Keratinocyte (primary cell): ENCODE results near the gene ZNF275. TPM values are rescaled to one million over a fixed set of nuclear protein-coding genes. Genes with fewer than 3 reads are reported as not detected.
"Not testable (repeated sequence)": the region's sequence is repeated elsewhere in the genome, so short reads cannot be mapped to it uniquely, and the experiment has no call there.

Experiments used
- DNase-seq: peaks from one replicate; pipeline ENCODE4 v3.0.0-alpha.2; 2011; ENCODE audit warnings: low read depth, missing footprints, low spot score
- FAIRE-seq: peaks from 2 replicates; lab custom pipeline; 2011; peaks lifted over from hg19 to GRCh38; lab: Jason Lieb, UNC
- H2AFZ ChIP-seq: 2 replicates; pipeline ENCODE4 v1.6.0; 2012; ENCODE audit warnings: low read length, control low read depth, inconsistent platforms; ENCODE audit not compliant: control insufficient read depth
- H3K27ac ChIP-seq: 2 replicates; pipeline ENCODE4 v1.5.1; 2011; ENCODE audit warnings: low read length; ENCODE audit not compliant: control insufficient read depth, insufficient read depth
- H3K27me3 ChIP-seq: 3 replicates; pipeline ENCODE4 v1.6.0; 2011; ENCODE audit warnings: low read length; ENCODE audit not compliant: control insufficient read depth, insufficient read depth; ENCODE audit errors: extremely low read depth
- H3K36me3 ChIP-seq, 2 experiments: 2 replicates in 1 of 2; 3 replicates in 1 of 2; pipeline ENCODE4 v1.5.1; 2011; ENCODE audit warnings: low read length in 2 of 2, mild to moderate bottlenecking in 1 of 2; ENCODE audit not compliant: control insufficient read depth in 2 of 2, insufficient read depth in 2 of 2; ENCODE audit errors: extremely low read depth in 1 of 2
- H3K4me1 ChIP-seq: 3 replicates; pipeline ENCODE4 v1.5.1; 2011; ENCODE audit warnings: low read length; ENCODE audit not compliant: control insufficient read depth, insufficient read depth; ENCODE audit errors: extremely low read depth
- H3K4me2 ChIP-seq: 3 replicates; pipeline ENCODE4 v1.6.0; 2011; ENCODE audit warnings: low read depth, low read length; ENCODE audit not compliant: control insufficient read depth, insufficient read depth; ENCODE audit errors: extremely low read depth
- H3K4me3 ChIP-seq, 3 experiments: fragments of 200-600 bp in 1 of 3; sonication (generic) in 1 of 3; 2 replicates in 2 of 3; 3 replicates in 1 of 3; pipeline ENCODE4 v1.5.1; 2011 to 2016; ENCODE audit warnings: low read length in 3 of 3, mild to moderate bottlenecking in 3 of 3, control low read depth in 2 of 3, inconsistent platforms in 1 of 3, low read depth in 1 of 3, mixed read lengths in 1 of 3, mixed run types in 1 of 3, moderate library complexity in 1 of 3; ENCODE audit not compliant: control insufficient read depth in 2 of 3, insufficient read depth in 2 of 3; ENCODE audit errors: extremely low read depth in 1 of 3
- H3K79me2 ChIP-seq: 2 replicates; pipeline ENCODE4 v1.6.0; 2012; ENCODE audit warnings: low read length; ENCODE audit not compliant: control insufficient read depth, insufficient read depth
- H3K9ac ChIP-seq: 3 replicates; pipeline ENCODE4 v1.6.0; 2011; ENCODE audit warnings: low read length; ENCODE audit not compliant: control insufficient read depth, insufficient read depth; ENCODE audit errors: extremely low read depth
- H3K9me1 ChIP-seq: 3 replicates; pipeline ENCODE4 v1.6.0; 2011; ENCODE audit warnings: low read length; ENCODE audit not compliant: control insufficient read depth, insufficient read depth; ENCODE audit errors: extremely low read depth
- H3K9me3 ChIP-seq: 2 replicates; pipeline ENCODE4 v1.5.1; 2012; ENCODE audit warnings: low read depth, low read length; ENCODE audit not compliant: control insufficient read depth
- H4K20me1 ChIP-seq: 3 replicates; pipeline ENCODE4 v1.6.0; 2011; ENCODE audit warnings: low read length; ENCODE audit not compliant: control insufficient read depth, insufficient read depth; ENCODE audit errors: extremely low read depth
- CTCF ChIP-seq, 3 experiments: IDR thresholded peaks in 1 of 3; conservative IDR thresholded peaks in 1 of 3; optimal IDR thresholded peaks in 1 of 3; 2 replicates in 2 of 3; 3 replicates in 1 of 3; pipeline versions ENCODE3 to v1.5.1; 2011; ENCODE audit warnings: low read length in 3 of 3, mild to moderate bottlenecking in 3 of 3, moderate library complexity in 2 of 3, control low read depth in 1 of 3, inconsistent platforms in 1 of 3; ENCODE audit not compliant: insufficient read depth in 2 of 3; ENCODE audit errors: extremely low read depth in 1 of 3
- EZH2 ChIP-seq: IDR thresholded peaks from one replicate; pipeline ENCODE4 v1.6.1; 2012; ENCODE audit warnings: inconsistent platforms, mild to moderate bottlenecking, low read length, moderate library complexity
- dilution Hi-C: fragments of 300-500 bp; cut with MboI; formaldehyde crosslinking; loops from one replicate; pipeline ENCODE4 v1.7.0; 2020; ENCODE audit warnings: low sequenced_read_pairs; ENCODE audit not compliant: extremely low pct_ligation_motif_present
- polyA plus RNA-seq, 5 experiments: library from polyadenylated mRNA; depleted of rRNA in 3 of 5; stranded (reverse) in 3 of 5; stranded (forward) in 1 of 5; unstranded in 1 of 5; fragments of >200 nt; gene quantifications; 1 replicate in 1 of 5; 2 replicates in 3 of 5; 3 replicates in 1 of 5; pipeline versions ENCODE4 v1.2.1 to v1.2.3, GENCODE V29; 2011 to 2012; ENCODE audit warnings: missing spikeins in 2 of 5, low read depth in 1 of 5, low replicate concordance in 1 of 5

Gene ZNF275
- polyA plus RNA-seq, 1 donor (not counting 4 experiments of a cell fraction or from before 2014, with no cell fraction given): 5.3 TPM

GRCh38 chrX:153318811-153319210 lies 15.1 kb upstream of the ZNF275 start:
- Histone ChIP-seq H4K20me1 (no peaks in the 10 kb centered on the region), H3K36me3 (no peaks in the 10 kb centered on the region), H3K4me1 (no peaks in the 10 kb centered on the region), H3K9ac (no peak overlapping the region), H3K79me2 (no peaks in the 10 kb centered on the region), H3K9me3 (no peaks in the 10 kb centered on the region), H3K4me3 (no peak overlapping the region), H2AFZ (no peak overlapping the region), H3K9me1 (no peaks in the 10 kb centered on the region), H3K27ac (no peak overlapping the region), H3K4me2 (no peak overlapping the region), H3K27me3 (peaks cover 7% of the 10 kb centered on the region)
- DNase-seq (no peak), FAIRE-seq (no peak)
- dilution Hi-C loops: no loop called here
- TF ChIP-seq EZH2 (no peak), CTCF (optimal IDR thresholded peaks at IDR 0.05 in 1 of 3, IDR thresholded peaks at IDR 0.05 in 1 of 3, conservative IDR thresholded peaks at IDR 0.05 in 1 of 3; ENCODE audit: extremely low read depth in 1 of 3, insufficient read depth in 2 of 3, low read length in 3 of 3) (no peak)

- no peaks in the 10 kb centered on the region for H3K9me3 ChIP-seq
- no peak for TF ChIP-seq CTCF (optimal IDR thresholded peaks at IDR 0.05 in 1 of 3, IDR thresholded peaks at IDR 0.05 in 1 of 3, conservative IDR thresholded peaks at IDR 0.05 in 1 of 3; ENCODE audit: extremely low read depth in 1 of 3, insufficient read depth in 2 of 3, low read length in 3 of 3)
- no peak for TF ChIP-seq EZH2
- H3K9ac ChIP-seq: no peak overlapping the region
- FAIRE-seq (no peak), DNase-seq (no peak)
- H3K27ac ChIP-seq: no peak overlapping the region
- no peak overlapping the region for H3K4me2 ChIP-seq
- H3K27me3 ChIP-seq: peaks cover 7% of the 10 kb centered on the region
- H3K4me1 ChIP-seq: no peaks in the 10 kb centered on the region
- H3K9me1 ChIP-seq: no peaks in the 10 kb centered on the region
- H3K79me2 ChIP-seq: no peaks in the 10 kb centered on the region
- H3K4me3 ChIP-seq: no peak overlapping the region
- H4K20me1 ChIP-seq: no peaks in the 10 kb centered on the region
- dilution Hi-C loops: no loop called here
- no peaks in the 10 kb centered on the region for H3K36me3 ChIP-seq
- H2AFZ ChIP-seq: no peak overlapping the region
Observed at GRCh38 chrX:153319295-153320046, 14.5 kb upstream of the ZNF275 start.

- H3K9ac ChIP-seq, dilution Hi-C loops, H3K9me3 ChIP-seq, FAIRE-seq, H4K20me1 ChIP-seq, H3K4me3 ChIP-seq, H3K4me1 ChIP-seq, H3K4me2 ChIP-seq, H3K36me3 ChIP-seq, H3K27me3 ChIP-seq, DNase-seq, H2AFZ ChIP-seq, H3K79me2 ChIP-seq, H3K27ac ChIP-seq, H3K9me1 ChIP-seq: not testable (repeated sequence)
Observed at GRCh38 chrX:153320047-153320443, 13.9 kb upstream of the ZNF275 start.
